HG03139 (cell line): ENCODE data around the gene AGO1.
A peak's percentile ranks its signal among the peaks of the same experiment; 100 is the strongest.
"Not testable (repeated sequence)": the region's sequence is repeated elsewhere in the genome, so short reads cannot be mapped to it uniquely, and the experiment has no call there.

Experiments used
- ATAC-seq: cut with Tn5 transposase; IDR thresholded peaks from one replicate; pipeline ENCODE4 v1.9.1; 2021; ENCODE audit not compliant: unreplicated experiment

Gene AGO1

GRCh38 chr1:35914717-35915116 is 31.7 kb downstream of the AGO1 start:
- ATAC-seq, result no peak

GRCh38 chr1:35915693-35916092 is 32.7 kb downstream of the AGO1 start:
- no peak for ATAC-seq

GRCh38 chr1:35923791-35924221 is 40.8 kb downstream of the AGO1 start:
- ATAC-seq, result no peak

GRCh38 chr1:35924838-35925237 is 41.8 kb downstream of the AGO1 start:
- no peak for ATAC-seq

GRCh38 chr1:35925741-35926140 is 42.7 kb downstream of the AGO1 start:
- ATAC-seq, result no peak

GRCh38 chr1:35927472-35927871 is 44.5 kb downstream of the AGO1 start:
- ATAC-seq, result no peak

GRCh38 chr1:35929730-35930592 is 47.0 kb downstream of the AGO1 start:
- ATAC-seq, result no peak

GRCh38 chr1:35930593-35931445 is 47.8 kb downstream of the AGO1 start, which contains the start of gene AGO3:
AGO3 (plus strand) TSS chr1:35931105; CDS start chr1:35931427, 322 bp downstream.
- peak; percentile 80 for ATAC-seq

- peak; percentile 28 for ATAC-seq
Measured at GRCh38 chr1:35931446-35932157, 48.6 kb downstream of the AGO1 start.

GRCh38 chr1:35932158-35932636 is 49.2 kb downstream of the AGO1 start:
- ATAC-seq, result no peak

GRCh38 chr1:35932941-35933340 is 49.9 kb downstream of the AGO1 start:
- ATAC-seq, result no peak

- ATAC-seq, result no peak
Measured at GRCh38 chr1:35935442-35936388, 52.7 kb downstream of the AGO1 start.

GRCh38 chr1:35936838-35937237 is 53.8 kb downstream of the AGO1 start:
- ATAC-seq, result no peak

- ATAC-seq, result no peak
Measured at GRCh38 chr1:35939484-35939883, 56.5 kb downstream of the AGO1 start.

GRCh38 chr1:35945327-35945726 is 62.3 kb downstream of the AGO1 start:
- ATAC-seq, result no peak

- no peak for ATAC-seq
Measured at GRCh38 chr1:35947547-35947946, 64.5 kb downstream of the AGO1 start.

GRCh38 chr1:35958558-35958957 is 75.5 kb downstream of the AGO1 start:
- ATAC-seq, result no peak

- ATAC-seq, result no peak
Measured at GRCh38 chr1:35959304-35959703, 76.3 kb downstream of the AGO1 start.

- ATAC-seq, result no peak
Measured at GRCh38 chr1:35962952-35963351, 79.9 kb downstream of the AGO1 start.

- not testable (repeated sequence) for ATAC-seq
Measured at GRCh38 chr1:35964277-35964676, 81.3 kb downstream of the AGO1 start.
